Skeletal muscle satellite cell (primary cell): ENCODE measurements around the gene CD58.

ENCODE experiments used
- H3K27me3 ChIP-seq: 2 replicates; pipeline ENCODE4 v1.7.0; 2013; ENCODE audit warnings: low read length; ENCODE audit not compliant: control insufficient read depth, insufficient read depth
- H3K36me3 ChIP-seq: 2 replicates; pipeline ENCODE4 v1.7.0; 2013; ENCODE audit warnings: mild to moderate bottlenecking, control low read depth, low read length; ENCODE audit not compliant: insufficient read depth
- H3K4me1 ChIP-seq: 2 replicates; pipeline ENCODE4 v1.7.0; 2013; ENCODE audit warnings: low read length; ENCODE audit not compliant: control insufficient read depth, insufficient read depth
- H3K4me2 ChIP-seq: 2 replicates; pipeline ENCODE4 v1.7.0; 2013; ENCODE audit warnings: mild to moderate bottlenecking, low read length
- H3K4me3 ChIP-seq: 2 replicates; pipeline ENCODE4 v1.7.0; 2013; ENCODE audit warnings: low read length
- H3K9ac ChIP-seq: 2 replicates; pipeline ENCODE4 v1.7.0; 2013; ENCODE audit warnings: mild to moderate bottlenecking, low read depth, low read length, moderate library complexity
- H3K9me3 ChIP-seq: replicated peaks from 2 replicates; pipeline ENCODE4 v1.7.0; 2013; ENCODE audit warnings: mild to moderate bottlenecking, control low read depth, low read length

The CD58 gene

DNA sequence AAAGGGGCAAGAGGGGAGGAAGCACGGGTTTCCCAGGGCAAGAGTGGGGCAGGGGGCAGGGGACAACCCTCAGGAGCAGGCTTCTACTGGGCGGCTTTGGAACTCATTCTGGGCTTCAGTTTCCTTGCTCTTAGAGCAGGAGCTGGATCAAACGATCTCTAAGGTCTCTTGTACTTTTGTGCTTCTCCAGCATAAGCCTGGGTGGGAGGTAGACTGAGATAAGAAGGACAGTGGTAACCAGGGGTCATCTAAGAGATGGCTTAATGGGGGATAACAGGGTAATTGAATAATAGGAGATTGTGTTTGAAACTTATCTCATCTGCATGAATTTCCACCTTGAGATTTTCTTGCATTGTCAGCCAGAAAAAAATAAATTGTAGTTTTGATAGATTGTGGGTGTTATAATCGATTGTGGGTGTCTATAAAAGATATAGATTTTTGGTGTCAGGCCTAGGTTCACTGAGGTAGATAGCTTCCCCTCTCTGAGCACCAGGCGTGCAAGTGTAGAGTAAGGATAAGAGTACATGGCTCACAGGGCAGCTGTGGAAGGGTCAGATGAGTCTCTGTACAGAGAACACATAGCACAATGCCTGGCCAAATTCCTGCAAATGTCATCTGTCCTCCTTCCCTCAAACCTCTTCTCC, 68.0 kb downstream of the CD58 start:
- Histone ChIP-seq H3K4me2 (no peak overlapping the region), H3K9ac (no peak overlapping the region), H3K4me1 (peaks cover 20% of the 10 kb centered on the region), H3K27me3 (no peaks in the 10 kb centered on the region), H3K4me3 (no peak overlapping the region), H3K9me3 (no peaks in the 10 kb centered on the region), H3K36me3 (no peaks in the 10 kb centered on the region)

DNA sequence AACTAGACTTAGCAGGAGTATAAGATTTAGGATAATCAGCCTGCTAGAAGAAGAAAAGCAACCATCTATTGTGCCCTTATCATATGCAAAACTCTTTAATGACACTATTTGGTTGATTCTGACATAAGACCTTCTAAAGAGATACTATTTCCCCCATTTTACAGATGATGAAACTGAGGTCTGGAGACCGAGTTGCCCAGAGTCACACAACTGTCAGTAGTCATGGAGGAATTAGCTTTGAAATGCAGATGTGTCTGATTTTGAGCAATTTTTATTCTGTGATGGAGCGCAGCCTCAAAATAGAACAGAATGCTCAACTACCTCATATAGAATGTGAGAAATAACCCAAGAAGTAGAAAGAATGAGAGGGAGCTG, 69.0 kb downstream of the CD58 start:
- Histone ChIP-seq H3K9me3 (no peaks in the 10 kb centered on the region), H3K9ac (no peak overlapping the region), H3K4me3 (no peak overlapping the region), H3K27me3 (no peaks in the 10 kb centered on the region), H3K4me1 (peaks cover 24% of the 10 kb centered on the region), H3K4me2 (no peak overlapping the region), H3K36me3 (no peaks in the 10 kb centered on the region)

DNA sequence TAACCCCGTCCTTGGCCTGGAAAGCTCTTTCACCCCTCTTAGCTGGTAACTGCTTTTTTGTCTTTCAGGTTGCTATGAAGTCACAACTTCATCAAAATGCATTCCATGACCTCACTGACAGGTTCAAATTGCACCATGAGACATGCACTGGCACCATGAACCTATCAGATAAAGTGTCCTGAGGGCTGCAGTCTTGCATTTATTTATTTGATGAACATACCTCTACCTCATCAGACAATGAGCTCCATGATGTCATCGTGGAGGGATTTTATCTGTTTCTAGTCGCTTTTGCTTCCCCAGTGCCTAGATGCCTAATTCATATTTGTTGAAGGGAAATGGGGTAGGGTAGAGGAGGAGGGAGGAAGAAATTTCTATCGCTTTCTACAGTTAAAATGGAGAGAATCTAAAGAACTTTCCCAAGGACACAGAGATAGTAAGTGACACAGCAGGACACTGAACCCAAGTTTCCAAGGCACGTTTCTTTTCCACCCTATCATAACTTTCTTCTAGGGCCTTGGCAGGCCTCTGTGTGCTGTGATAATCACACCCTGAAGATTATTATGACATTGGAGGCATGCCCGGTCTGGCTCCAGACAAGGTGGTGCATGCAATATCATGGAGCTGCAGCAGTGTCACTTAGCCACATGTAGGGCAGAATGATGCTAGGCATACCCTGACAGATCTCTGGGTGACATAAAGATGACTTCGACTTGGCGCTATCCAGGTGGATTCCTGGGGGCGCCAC, 69.5 kb downstream of the CD58 start:
- H3K4me1 ChIP-seq, result peaks cover 28% of the 10 kb centered on the region

DNA sequence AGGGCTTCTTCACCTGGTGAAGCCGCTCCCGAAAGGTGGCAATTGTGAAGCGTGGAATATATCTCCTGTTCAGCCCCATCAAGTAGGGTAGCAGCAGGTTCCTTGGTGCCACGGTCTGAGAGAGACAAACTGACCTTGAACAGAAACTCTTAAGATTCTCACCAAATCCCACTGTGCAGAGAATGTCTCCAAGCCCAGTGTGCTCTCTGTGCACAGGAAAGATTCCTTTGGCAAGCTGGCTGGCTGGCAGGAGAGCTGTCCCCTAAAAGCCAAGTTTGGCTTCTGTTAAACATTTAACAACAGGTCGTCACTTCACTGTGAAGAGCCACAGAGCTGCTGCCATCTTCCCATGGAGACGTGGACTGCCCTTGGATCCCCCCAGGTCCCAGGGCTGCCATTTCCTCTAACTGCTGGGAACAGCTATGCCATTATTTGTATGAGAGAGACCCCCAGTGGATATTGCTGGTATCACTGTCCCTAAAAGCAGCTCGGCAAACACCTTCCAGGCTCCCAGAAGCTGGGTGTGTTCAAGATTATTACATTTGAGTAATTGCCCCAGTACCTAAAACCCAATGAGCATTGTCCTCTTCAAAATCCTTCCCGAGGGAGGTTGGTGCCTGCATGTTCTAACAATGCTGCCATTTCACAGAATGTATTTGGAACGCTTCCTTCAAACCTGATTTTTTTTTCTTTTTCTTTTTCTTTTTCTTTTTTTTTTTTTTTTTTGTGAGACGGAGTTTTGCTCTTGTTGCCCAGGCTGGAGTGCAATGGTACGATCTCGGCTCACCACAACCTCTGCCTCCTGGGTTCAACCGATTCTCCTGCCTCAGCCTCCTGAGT, 71.8 kb downstream of the CD58 start:
- no peaks in the 10 kb centered on the region for H3K27me3 ChIP-seq
- H3K4me2 ChIP-seq, result no peak overlapping the region
- no peak overlapping the region for H3K9ac ChIP-seq
- H3K36me3 ChIP-seq, result no peaks in the 10 kb centered on the region
- no peaks in the 10 kb centered on the region for H3K9me3 ChIP-seq
- no peak overlapping the region for H3K4me3 ChIP-seq
- peaks cover 18% of the 10 kb centered on the region for H3K4me1 ChIP-seq

More for the DNA sequence above, 69.5 kb downstream of the CD58 start:
- H3K9me3 ChIP-seq, result no peaks in the 10 kb centered on the region
- no peak overlapping the region for H3K4me3 ChIP-seq
- no peaks in the 10 kb centered on the region for H3K27me3 ChIP-seq
- H3K36me3 ChIP-seq, result no peaks in the 10 kb centered on the region
- no peak overlapping the region for H3K9ac ChIP-seq
- no peak overlapping the region for H3K4me2 ChIP-seq

DNA sequence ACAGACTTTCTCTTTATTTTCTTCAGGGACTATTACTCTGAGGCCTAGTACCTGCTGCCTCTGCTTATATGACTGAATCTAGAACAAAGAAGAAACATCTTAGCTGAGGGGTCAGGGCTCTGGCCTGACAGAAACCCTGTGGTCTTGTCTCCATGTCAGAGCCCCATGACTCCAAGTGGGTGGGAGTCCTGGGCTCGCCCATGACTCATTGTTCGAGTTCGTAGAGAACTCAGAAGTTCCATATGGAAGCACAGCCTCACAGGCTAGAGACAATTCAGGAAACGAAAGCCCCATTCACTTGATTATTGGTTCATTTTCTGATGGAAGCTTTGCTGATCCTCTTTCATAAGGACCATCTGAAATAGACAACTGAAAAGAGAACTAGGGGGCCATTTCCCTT, 73.2 kb downstream of the CD58 start:
- no peaks in the 10 kb centered on the region for H3K36me3 ChIP-seq
- no peak overlapping the region for H3K4me3 ChIP-seq
- H3K9ac ChIP-seq, result no peak overlapping the region
- H3K9me3 ChIP-seq, result no peaks in the 10 kb centered on the region
- no peaks in the 10 kb centered on the region for H3K27me3 ChIP-seq
- H3K4me1 ChIP-seq, result peaks cover 15% of the 10 kb centered on the region
- H3K4me2 ChIP-seq, result no peak overlapping the region

DNA sequence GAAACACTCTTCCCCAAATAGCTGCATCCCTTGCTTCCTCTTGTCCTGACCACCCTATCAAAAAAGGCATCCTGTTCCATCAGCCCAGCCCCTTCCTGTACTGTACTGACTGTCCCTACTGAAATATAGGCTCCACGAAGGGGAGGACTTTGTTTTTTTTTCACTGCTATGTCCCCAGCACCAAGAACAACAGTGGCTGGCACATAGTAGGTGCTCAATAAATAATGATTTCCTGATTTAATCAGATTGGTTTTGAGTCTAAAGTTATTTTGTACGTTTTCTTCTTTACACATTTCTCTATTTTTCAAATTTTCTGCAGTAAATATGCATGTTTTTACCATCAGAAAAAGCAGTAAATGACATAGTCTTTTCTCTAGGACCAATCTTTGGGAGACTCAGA, 73.9 kb downstream of the CD58 start:
- no peak overlapping the region for H3K4me3 ChIP-seq
- H3K9me3 ChIP-seq, result no peaks in the 10 kb centered on the region
- no peaks in the 10 kb centered on the region for H3K27me3 ChIP-seq
- peaks cover 15% of the 10 kb centered on the region for H3K4me1 ChIP-seq
- H3K9ac ChIP-seq, result no peak overlapping the region
- no peak overlapping the region for H3K4me2 ChIP-seq
- no peaks in the 10 kb centered on the region for H3K36me3 ChIP-seq

DNA sequence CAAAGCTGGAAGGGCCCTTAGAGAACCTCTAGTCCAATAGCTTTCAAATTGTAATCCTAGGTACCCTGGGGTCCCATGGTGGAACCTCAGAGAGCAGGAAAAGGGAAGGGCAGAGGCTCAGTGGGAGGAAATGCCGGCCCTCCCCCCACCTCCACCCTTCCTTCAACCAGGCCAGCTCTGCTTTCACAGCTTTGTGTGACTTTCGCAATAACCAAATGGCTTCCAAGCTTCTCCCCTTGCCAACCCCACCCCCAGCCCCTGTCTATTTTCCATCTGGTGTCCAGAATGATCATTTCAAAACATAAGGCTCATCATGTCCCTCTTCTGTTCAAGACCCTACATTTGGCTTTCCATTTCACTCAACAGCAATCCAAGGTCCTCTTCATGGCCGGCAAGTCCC, 74.4 kb downstream of the CD58 start:
- Histone ChIP-seq H3K4me3 (no peak overlapping the region), H3K4me1 (peaks cover 15% of the 10 kb centered on the region)

DNA sequence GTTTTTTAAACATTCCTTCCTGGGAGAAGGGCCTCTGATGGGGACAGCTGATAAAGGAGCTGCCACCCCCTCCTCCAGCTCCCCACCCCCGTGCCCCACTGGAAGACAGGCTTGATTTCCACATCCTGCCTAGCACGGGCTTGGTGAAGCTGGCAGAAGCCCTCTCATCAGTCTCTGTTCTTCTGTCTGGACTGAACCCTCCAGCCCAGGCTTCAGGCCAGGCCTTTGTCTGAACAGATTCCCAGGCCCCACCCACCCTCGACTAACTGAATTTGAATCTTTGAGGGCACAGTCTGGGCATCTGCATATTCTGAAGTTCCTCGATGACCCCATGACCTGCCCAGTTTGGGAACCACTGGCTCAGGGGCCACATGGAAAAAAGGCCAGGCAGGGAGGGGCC, 75.3 kb downstream of the CD58 start:
- no peak overlapping the region for H3K4me3 ChIP-seq
- H3K9ac ChIP-seq, result no peak overlapping the region
- peaks cover 15% of the 10 kb centered on the region for H3K4me1 ChIP-seq
- H3K36me3 ChIP-seq, result no peaks in the 10 kb centered on the region
- no peaks in the 10 kb centered on the region for H3K9me3 ChIP-seq
- H3K27me3 ChIP-seq, result no peaks in the 10 kb centered on the region
- no peak overlapping the region for H3K4me2 ChIP-seq

More for the DNA sequence above, 74.4 kb downstream of the CD58 start:
- no peaks in the 10 kb centered on the region for H3K27me3 ChIP-seq
- no peak overlapping the region for H3K4me2 ChIP-seq
- no peaks in the 10 kb centered on the region for H3K36me3 ChIP-seq
- H3K9me3 ChIP-seq, result no peaks in the 10 kb centered on the region
- no peak overlapping the region for H3K9ac ChIP-seq

DNA sequence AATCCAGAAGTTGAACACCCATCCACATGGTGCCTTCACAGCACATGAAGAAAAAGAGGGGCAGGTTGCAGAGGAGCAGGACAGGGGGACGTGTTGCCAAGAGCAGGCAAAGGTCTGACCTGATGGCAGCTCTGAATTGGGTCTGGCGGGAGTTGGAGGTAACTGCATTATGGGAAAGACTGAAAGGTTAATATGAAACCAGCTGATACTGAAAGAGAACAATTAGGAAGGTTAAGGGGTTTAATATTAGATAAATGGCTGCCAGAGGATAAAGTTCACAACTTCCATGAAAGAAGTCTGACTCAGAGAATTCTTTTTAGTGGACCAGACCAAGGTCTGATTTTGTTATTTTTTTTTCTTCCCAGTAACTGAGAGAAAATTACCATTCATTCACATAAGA, 76.1 kb downstream of the CD58 start:
- Histone ChIP-seq H3K9ac (no peak overlapping the region), H3K9me3 (no peaks in the 10 kb centered on the region), H3K4me1 (peaks cover 15% of the 10 kb centered on the region), H3K27me3 (no peaks in the 10 kb centered on the region), H3K36me3 (no peaks in the 10 kb centered on the region), H3K4me3 (no peak overlapping the region), H3K4me2 (no peak overlapping the region)

DNA sequence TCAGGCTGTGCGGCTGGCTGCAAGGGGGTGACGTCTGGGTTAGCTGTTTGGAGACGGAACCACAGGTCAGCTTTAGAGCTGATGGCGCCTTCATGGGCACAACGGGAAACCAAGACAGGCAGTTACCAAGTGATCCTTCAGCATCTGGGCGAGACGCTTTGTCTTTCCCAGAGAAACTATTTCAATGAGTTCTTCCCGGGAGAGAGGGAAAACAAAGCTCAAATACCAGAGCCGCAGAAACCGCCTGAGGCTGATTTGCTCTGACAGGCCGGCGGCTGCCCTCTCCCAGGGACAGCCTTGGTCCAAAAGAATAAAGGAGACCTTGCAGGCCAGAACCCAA, 76.5 kb downstream of the CD58 start:
- peaks cover 19% of the 10 kb centered on the region for H3K4me1 ChIP-seq
- H3K9me3 ChIP-seq, result no peaks in the 10 kb centered on the region
- H3K4me2 ChIP-seq, result no peak overlapping the region
- H3K9ac ChIP-seq, result no peak overlapping the region
- no peak overlapping the region for H3K4me3 ChIP-seq
- no peaks in the 10 kb centered on the region for H3K27me3 ChIP-seq
- H3K36me3 ChIP-seq, result no peaks in the 10 kb centered on the region

DNA sequence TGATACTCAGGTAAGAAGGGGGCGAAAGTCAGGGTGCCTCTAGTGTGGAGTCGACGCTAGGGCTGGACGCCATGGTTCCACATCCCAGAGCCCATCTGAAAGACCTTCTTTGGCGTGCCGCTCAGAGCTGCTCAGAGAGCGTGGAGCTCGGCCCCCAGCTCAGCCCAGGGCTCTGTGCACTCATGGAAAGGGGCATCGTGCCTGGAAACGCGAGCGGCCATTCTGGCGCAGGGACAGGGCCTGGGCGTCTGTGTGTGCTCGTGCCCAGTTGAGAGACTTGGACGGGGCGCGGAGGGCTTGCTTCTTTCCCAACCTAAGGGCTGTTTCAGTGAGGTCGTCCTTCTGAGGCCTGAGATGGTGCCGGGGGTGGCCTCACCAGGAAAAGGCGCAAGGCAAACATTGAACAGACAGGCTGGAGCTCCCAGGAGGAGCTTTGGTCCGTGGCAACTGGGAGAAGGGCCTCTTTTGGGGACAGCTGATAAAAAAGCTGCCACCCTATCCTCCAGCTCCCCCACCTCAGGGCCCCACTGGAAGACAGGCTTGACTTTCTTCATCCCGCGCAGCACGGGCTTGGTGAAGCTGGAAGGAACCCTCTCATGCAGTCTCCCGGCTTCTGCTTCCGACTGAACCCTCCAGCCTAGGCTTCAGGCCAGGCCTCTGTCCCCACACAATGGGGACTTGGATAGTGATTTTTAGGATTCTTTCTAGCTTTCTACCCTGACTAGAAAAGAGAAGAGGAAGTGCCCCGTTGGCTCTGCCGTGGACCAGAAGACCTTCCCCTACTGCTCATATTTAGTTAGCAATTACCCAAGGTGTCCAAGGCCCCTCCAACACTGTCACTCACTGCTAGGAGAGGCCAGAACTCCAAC, 77.1 kb downstream of the CD58 start:
- no peak overlapping the region for H3K4me2 ChIP-seq
- H3K27me3 ChIP-seq, result no peaks in the 10 kb centered on the region
- H3K4me1 ChIP-seq, result peaks cover 25% of the 10 kb centered on the region
- H3K4me3 ChIP-seq, result no peak overlapping the region
- H3K36me3 ChIP-seq, result no peaks in the 10 kb centered on the region
- H3K9ac ChIP-seq, result no peak overlapping the region
- no peaks in the 10 kb centered on the region for H3K9me3 ChIP-seq
